Stomach (tissue), 9 donors: ENCODE data around the gene CCT4. TPM values are rescaled to one million over a fixed set of nuclear protein-coding genes. Genes with fewer than 3 reads are reported as not detected.

Experiments
- DNase-seq, 2 donors: peaks; one replicate each; pipeline versions ENCODE4 v3.0.0 to v3.0.0-alpha.2; 2013 to 2019
- H3K27ac ChIP-seq, 5 donors: fragments of 200-600 bp in 4 of 5; sonication (generic) in 4 of 5; one replicate each; pipeline ENCODE4 v1.5.1; 2013 to 2019; ENCODE audit warnings: mild to moderate bottlenecking in 1 of 5, moderate library complexity in 1 of 5
- H3K27me3 ChIP-seq, 3 donors: fragments of 200-600 bp; sonication (generic); one replicate each; pipeline ENCODE4 v1.5.1; 2017 to 2019; ENCODE audit warnings: mixed run types in 1 of 3
- H3K36me3 ChIP-seq, 4 donors: fragments of 200-600 bp; sonication (generic); 1 replicate in 3 of 4; 2 replicates in 1 of 4; pipeline ENCODE4 v1.5.1; 2016 to 2019
- H3K4me1 ChIP-seq, 4 donors: fragments of 200-600 bp; sonication (generic); one replicate each; pipeline ENCODE4 v1.5.1; 2016 to 2019
- H3K4me3 ChIP-seq, 4 donors: fragments of 200-600 bp; sonication (generic) in 3 of 4; one replicate each; pipeline ENCODE4 v1.5.1; 2016 to 2019; ENCODE audit warnings: mild to moderate bottlenecking in 1 of 4
- H3K9me3 ChIP-seq, 4 donors: fragments of 200-600 bp; sonication (generic); one replicate each; pipeline ENCODE4 v1.5.1; 2016 to 2019
- EP300 ChIP-seq: sonication (generic); formaldehyde crosslinking; IDR thresholded peaks from one replicate; pipeline ENCODE4 v1.6.1; 2017; ENCODE audit warnings: antibody characterized with exemption
- POLR2A ChIP-seq, 4 donors: fragments of 450-650 bp; IDR thresholded peaks; one replicate each; pipeline ENCODE4 v1.6.1; 2016; ENCODE audit warnings: antibody characterized with exemption in 4 of 4, control low read depth in 2 of 4, mild to moderate bottlenecking in 1 of 4, moderate library complexity in 1 of 4
- POLR2AphosphoS5 ChIP-seq, 3 donors: sonication (generic); formaldehyde crosslinking; IDR thresholded peaks; one replicate each; pipeline ENCODE4 v1.6.1; 2016; ENCODE audit warnings: antibody characterized with exemption in 3 of 3
- WGBS, 5 donors: extraction: QIAGEN DNeasy Blood & Tissue Kit in 3 of 5; methylation state at CpG; one replicate each; pipeline versions ENCODE4 v1.1.5 to v1.1.7; 2013 to 2018; 5-methylcytosine and 5-hydroxymethylcytosine counted together
- intact Hi-C: fragments of 100-400 bp; cut with DNase I; formaldehyde crosslinking; loops from one replicate; pipeline ENCODE4 v1.15.1; 2023; ENCODE audit warnings: low total_unique reads
- polyA plus RNA-seq, 3 donors: library from polyadenylated mRNA; stranded (reverse); fragments of 200-250 nt; gene quantifications; one replicate each; pipeline ENCODE4 v1.2.3, GENCODE V29; 2013
- total RNA-seq, 5 donors: library from RNA; depleted of rRNA; stranded (reverse); fragments of >200 nt; gene quantifications; one replicate each; pipeline versions ENCODE4 v1.1.0 to v1.2.3, GENCODE V29; 2014 to 2016
- TF ChIP-seq, protein P1 (sequence below), 7 experiments: fragments of 450-650 bp in 4 of 7; fragments of 200-600 bp in 3 of 7; sonication (generic) in 3 of 7; IDR thresholded peaks; one replicate each; pipeline ENCODE4 v1.5.1; 2016 to 2019; ENCODE audit warnings: antibody characterized with exemption in 7 of 7, control low read depth in 2 of 7, mild to moderate bottlenecking in 1 of 7
- donor health status: healthy with polysubstance abuse.
- donor health status: Bipolar disorder and iron deficiency.
- donor health status: healthy.

Gene CCT4
- total and polyA plus RNA-seq, 8 donors = 18.5 to 109 (median 62.4) TPM

DNA sequence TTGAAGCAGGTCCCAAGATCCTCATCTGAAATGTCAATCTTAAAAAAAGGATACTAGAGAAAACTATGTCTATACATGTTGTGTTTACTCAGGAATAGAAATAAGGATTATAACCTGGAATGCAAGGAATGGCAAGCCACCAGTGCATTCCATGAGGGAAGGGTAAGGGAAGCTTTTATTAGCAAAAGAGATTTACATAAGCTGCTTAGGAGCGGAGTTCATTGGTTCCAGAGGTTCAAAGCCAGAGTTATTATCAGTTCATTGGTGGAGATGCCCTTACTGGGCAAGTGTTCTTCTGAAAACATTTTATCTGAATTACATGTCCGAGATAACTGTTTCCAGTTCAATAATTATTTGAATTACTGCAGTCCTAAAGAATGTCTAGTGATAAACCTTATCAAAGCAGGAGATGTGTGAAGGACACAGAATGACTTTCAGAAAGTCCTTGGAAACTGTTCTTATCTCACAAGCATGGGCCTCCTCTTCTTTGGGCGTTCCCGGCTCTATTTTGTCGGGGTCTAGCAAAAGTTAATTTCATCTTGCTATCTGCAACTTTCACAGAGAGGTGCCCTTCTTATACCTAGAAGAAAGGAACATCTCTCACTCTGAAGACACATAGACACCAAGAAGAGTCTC is 40.5 kb upstream of the CCT4 start:
- no peaks in the 10 kb centered on the region for H3K27me3 ChIP-seq
- H3K4me1 ChIP-seq = peaks cover 0 to 4% (median 0%) of the 10 kb centered on the region in 4 donors
- intact Hi-C loops = no loop called here
- DNase-seq = peak in 1 of 2 donors; percentile 6
- H3K27ac ChIP-seq = no peak overlapping the region
- H3K4me3 ChIP-seq = no peak overlapping the region
- H3K9me3 ChIP-seq = peaks cover 0 to 10% (median 3%) of the 10 kb centered on the region in 4 donors
- 55 to 78% (median 67%) methylated on average over 5 of the region's 5 CpGs for WGBS, 5 donors
- TF ChIP-seq, protein P1, sequence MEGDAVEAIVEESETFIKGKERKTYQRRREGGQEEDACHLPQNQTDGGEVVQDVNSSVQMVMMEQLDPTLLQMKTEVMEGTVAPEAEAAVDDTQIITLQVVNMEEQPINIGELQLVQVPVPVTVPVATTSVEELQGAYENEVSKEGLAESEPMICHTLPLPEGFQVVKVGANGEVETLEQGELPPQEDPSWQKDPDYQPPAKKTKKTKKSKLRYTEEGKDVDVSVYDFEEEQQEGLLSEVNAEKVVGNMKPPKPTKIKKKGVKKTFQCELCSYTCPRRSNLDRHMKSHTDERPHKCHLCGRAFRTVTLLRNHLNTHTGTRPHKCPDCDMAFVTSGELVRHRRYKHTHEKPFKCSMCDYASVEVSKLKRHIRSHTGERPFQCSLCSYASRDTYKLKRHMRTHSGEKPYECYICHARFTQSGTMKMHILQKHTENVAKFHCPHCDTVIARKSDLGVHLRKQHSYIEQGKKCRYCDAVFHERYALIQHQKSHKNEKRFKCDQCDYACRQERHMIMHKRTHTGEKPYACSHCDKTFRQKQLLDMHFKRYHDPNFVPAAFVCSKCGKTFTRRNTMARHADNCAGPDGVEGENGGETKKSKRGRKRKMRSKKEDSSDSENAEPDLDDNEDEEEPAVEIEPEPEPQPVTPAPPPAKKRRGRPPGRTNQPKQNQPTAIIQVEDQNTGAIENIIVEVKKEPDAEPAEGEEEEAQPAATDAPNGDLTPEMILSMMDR (IDR thresholded peaks at IDR 0.05) = no peak
- TF ChIP-seq EP300 = no peak
- TF ChIP-seq POLR2AphosphoS5 (IDR thresholded peaks at IDR 0.05) = no peak
- no peak for TF ChIP-seq POLR2A (IDR thresholded peaks at IDR 0.05)
- H3K36me3 ChIP-seq = peaks cover 0 to 28% (median 6%) of the 10 kb centered on the region in 4 donors

GRCh38 chr2:61926531-61927477 is 38.3 kb upstream of the CCT4 start:
- TF ChIP-seq POLR2AphosphoS5 (IDR thresholded peaks at IDR 0.05) = no peak
- TF ChIP-seq POLR2A (IDR thresholded peaks at IDR 0.05) = no peak
- no peak for TF ChIP-seq EP300
- TF ChIP-seq, protein P1 (IDR thresholded peaks at IDR 0.05) = no peak
- Histone ChIP-seq H3K4me1 (peaks cover 0 to 4% (median 0%) of the 10 kb centered on the region in 4 donors), H3K9me3 (no peaks in the 10 kb centered on the region), H3K27me3 (no peaks in the 10 kb centered on the region), H3K27ac (no peak overlapping the region), H3K36me3 (peaks cover 0 to 14% (median 6%) of the 10 kb centered on the region in 4 donors), H3K4me3 (no peak overlapping the region)
- intact Hi-C loops = no loop called here
- no peak for DNase-seq
- 80 to 89% (median 87%) methylated on average over 8 of the region's 8 CpGs for WGBS, 5 donors

- intact Hi-C loops = no loop called here
- Histone ChIP-seq H3K4me3 (no peak overlapping the region), H3K36me3 (peaks cover 0 to 21% (median 6%) of the 10 kb centered on the region in 4 donors), H3K27ac (no peak overlapping the region), H3K27me3 (no peaks in the 10 kb centered on the region), H3K4me1 (peaks cover 0 to 11% (median 2%) of the 10 kb centered on the region in 4 donors), H3K9me3 (no peaks in the 10 kb centered on the region)
- TF ChIP-seq POLR2A (IDR thresholded peaks at IDR 0.05) (no peak), POLR2AphosphoS5 (IDR thresholded peaks at IDR 0.05) (no peak), EP300 (no peak)
- TF ChIP-seq, protein P1 (IDR thresholded peaks at IDR 0.05) = no peak
- 71 to 79% (median 74%) methylated on average over 15 of the region's 15 CpGs for WGBS, 5 donors
- DNase-seq = no peak
Observed at GRCh38 chr2:61924895-61925663, 36.6 kb upstream of the CCT4 start.

- Histone ChIP-seq H3K27ac (no peak overlapping the region), H3K36me3 (peaks cover 0 to 27% (median 8%) of the 10 kb centered on the region in 4 donors), H3K9me3 (no peaks in the 10 kb centered on the region), H3K27me3 (no peaks in the 10 kb centered on the region), H3K4me3 (no peak overlapping the region), H3K4me1 (peaks cover 0 to 26% (median 5%) of the 10 kb centered on the region in 4 donors)
- TF ChIP-seq POLR2A (IDR thresholded peaks at IDR 0.05) = no peak
- TF ChIP-seq POLR2AphosphoS5 (IDR thresholded peaks at IDR 0.05) = no peak
- TF ChIP-seq, protein P1 (IDR thresholded peaks at IDR 0.05) = no peak
- no peak for TF ChIP-seq EP300
- intact Hi-C loops = no loop called here
- DNase-seq = no peak
Observed at GRCh38 chr2:61922714-61923113, 34.3 kb upstream of the CCT4 start.
